Stimulated activated CD8-positive, alpha-beta memory T cell treated with anti-CD3 and anti-CD28 coated beads, Interleukin-15, amount 100 ng/mL, for 4 hours (primary cell): ENCODE results near the gene PCYT1B.

Experiments
- DNase-seq, 2 donors: peaks; one replicate each; pipeline ENCODE4 v3.0.0-alpha.2; 2020; ENCODE audit warnings: low read depth in 2 of 2

PCYT1B gene

DNA sequence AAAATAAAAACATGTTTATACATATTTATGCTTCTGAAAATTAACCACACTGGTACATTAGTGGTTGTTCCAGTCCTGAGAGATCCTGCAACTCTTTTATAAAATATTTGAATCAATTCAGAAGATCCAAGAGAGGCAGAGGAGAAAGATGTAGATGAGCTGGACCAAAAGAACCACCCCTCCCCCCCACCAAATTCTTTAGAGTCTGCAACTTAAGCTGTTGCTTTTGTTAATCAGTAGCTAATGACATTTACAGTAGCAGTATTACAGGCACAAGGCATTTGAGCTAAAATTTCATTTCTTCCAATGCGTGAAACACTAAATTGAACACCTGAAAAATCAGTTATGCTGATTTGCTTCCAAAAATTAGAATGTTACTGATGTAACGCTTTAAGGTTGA, 120.5 kb downstream of the PCYT1B start:
- no peak for DNase-seq

DNA sequence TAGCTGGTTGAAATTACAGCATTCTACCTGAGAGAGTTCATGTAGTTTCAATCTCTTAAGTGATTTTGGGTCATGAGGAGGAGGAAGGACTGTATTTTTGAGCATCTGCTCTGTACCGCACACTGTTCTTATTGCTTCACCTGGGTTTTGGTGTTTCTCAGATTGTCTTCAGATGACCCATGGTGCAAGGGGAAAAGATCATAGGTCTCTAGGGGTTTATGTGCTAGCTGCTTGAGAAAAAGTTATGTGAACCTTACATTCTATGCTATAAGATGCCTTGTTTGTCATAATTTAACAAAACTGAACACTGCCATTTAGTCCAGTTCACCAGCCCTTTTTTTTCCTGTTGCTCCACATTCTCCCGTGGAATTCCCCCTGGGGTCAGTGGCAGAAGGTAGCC, 121.7 kb downstream of the PCYT1B start:
- DNase-seq = no peak

DNA sequence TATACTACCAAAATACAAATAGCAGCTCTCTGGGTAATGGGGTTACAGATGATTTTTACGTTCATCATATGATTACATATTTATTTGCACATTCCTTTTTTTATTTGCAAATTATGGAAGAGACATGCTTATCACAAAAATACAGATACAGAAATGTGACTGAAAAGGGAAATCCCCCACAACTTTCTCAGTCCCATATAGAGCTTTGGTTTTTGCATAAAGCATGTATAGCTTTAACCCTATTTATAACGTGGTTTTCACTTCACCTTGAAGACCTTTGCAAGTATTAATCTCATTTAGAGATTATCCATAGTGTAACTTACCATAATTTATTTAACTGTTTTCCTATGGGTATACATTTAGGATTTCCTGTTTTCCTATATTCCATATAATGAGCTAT, 126.7 kb downstream of the PCYT1B start:
- DNase-seq = no peak

DNA sequence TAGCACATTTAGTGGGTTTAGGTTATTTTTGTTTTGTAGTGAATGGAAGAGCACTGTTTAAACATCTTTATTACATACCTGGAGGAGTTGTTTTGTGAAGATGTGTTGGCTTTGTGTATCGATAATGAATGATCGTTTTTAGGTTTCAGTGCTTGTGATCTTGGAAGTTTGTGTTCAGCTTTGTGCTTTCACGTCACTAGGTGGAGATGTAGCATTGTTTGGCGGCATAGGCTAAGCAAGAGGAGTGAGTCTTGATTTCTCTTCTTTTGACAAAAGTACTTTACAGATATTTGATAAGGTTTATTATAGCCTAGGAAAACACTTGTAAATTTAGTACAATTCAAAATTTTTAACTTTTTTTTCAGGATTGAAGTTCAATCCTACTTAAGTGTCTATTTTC, 131.7 kb downstream of the PCYT1B start:
- no peak for DNase-seq

DNA sequence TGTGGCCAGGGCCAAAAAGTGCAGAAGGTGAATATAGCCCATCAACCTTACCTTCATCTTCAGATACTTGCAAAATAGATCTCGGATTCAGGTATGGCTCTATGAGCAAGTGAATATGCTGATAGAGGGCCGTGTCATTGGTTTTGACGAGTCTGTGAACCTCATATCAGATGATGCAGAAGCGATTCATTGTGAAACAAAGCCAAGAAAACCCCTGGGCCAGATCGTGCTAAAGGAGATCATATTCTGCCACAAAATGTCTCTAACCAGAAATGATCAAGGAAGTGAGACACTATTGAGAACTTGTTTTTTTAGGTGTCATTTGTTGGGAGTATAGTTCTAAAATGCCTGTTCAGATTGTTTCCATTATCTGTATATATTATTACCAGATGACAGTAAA, 133.7 kb downstream of the PCYT1B start:
- DNase-seq = no peak

DNA sequence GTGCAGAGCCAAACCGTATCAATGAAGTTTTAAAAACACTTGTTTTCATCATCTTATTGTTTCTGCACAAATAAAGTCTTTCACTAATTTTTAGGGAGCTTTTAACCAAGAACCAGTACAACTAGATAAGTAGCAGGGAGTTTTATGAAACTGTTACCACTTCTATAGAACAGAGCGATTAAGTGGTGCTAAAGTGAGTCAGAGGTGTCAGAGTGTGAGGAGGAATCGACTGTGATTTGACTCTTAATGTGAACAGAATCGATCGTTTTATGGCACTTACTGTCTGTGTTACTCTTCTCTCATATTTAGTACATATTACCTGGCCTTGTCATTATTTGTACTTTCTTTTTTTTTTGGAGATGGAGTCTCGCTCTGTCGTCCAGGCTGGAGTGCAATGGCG, 138.8 kb downstream of the PCYT1B start:
- no peak for DNase-seq
